Measurements from ENCODE around the gene TMEM205. TPM values are rescaled to one million over a fixed set of nuclear protein-coding genes. Genes with fewer than 3 reads are reported as not detected.
"Not testable (repeated sequence)": the region's sequence is repeated elsewhere in the genome, so short reads cannot be mapped to it uniquely, and the experiment has no call there.

TMEM205 gene
- total RNA-seq, 1 experiment from 2014 or later = 124 TPM

- peak; percentile 65 for DNase-seq (ENCODE audit: low read depth)
Observed at GRCh38 chr19:11373166-11373884, 27.3 kb upstream of the TMEM205 start.

- no peak for DNase-seq (ENCODE audit: low read depth)
Observed at GRCh38 chr19:11370744-11371143, 24.7 kb upstream of the TMEM205 start.

- no peak for DNase-seq (ENCODE audit: low read depth)
Observed at GRCh38 chr19:11367528-11367927, 21.5 kb upstream of the TMEM205 start.

- DNase-seq (ENCODE audit: low read depth) = no peak
Observed at GRCh38 chr19:11365557-11366117, 19.6 kb upstream of the TMEM205 start.

- DNase-seq (ENCODE audit: low read depth) = no peak
Observed at GRCh38 chr19:11364935-11365334, 18.9 kb upstream of the TMEM205 start.

- no peak for DNase-seq (ENCODE audit: low read depth)
Observed at GRCh38 chr19:11364296-11364904, 18.3 kb upstream of the TMEM205 start.

- no peak for DNase-seq (ENCODE audit: low read depth)
Observed at GRCh38 chr19:11363881-11364280, 17.8 kb upstream of the TMEM205 start.

GRCh38 chr19:11361771-11362731 is 16.0 kb upstream of the TMEM205 start:
- DNase-seq (ENCODE audit: low read depth) = no peak

GRCh38 chr19:11361037-11361770 is 15.1 kb upstream of the TMEM205 start:
- DNase-seq (ENCODE audit: low read depth) = no peak

- no peak for DNase-seq (ENCODE audit: low read depth)
Observed at GRCh38 chr19:11359421-11359820, 13.4 kb upstream of the TMEM205 start.

- DNase-seq (ENCODE audit: low read depth) = no peak
Observed at GRCh38 chr19:11356676-11357550, 10.8 kb upstream of the TMEM205 start.

- no peak for DNase-seq (ENCODE audit: low read depth)
Observed at GRCh38 chr19:11356074-11356397, 10.0 kb upstream of the TMEM205 start.

- peak; percentile 91 for DNase-seq (ENCODE audit: low read depth)
Observed at GRCh38 chr19:11355160-11356073, 9.3 kb upstream of the TMEM205 start, which contains the start of gene PLPPR2. Gene PLPPR2 (plus strand): TSS chr19:11355432. CDS start chr19:11357674, 2,242 bp downstream.

GRCh38 chr19:11354102-11354501 is 8.0 kb upstream of the TMEM205 start:
- not testable (repeated sequence) for DNase-seq (ENCODE audit: low read depth)

- DNase-seq (ENCODE audit: low read depth) = no peak
Observed at GRCh38 chr19:11349171-11349570, 3.1 kb upstream of the TMEM205 start.

GRCh38 chr19:11347546-11348039 is 1.5 kb upstream of the TMEM205 start:
- DNase-seq (ENCODE audit: low read depth) = no peak

GRCh38 chr19:11345122-11345803 is 805 bp downstream of the TMEM205 start:
- peak; percentile 43 for DNase-seq (ENCODE audit: low read depth)

- no peak for DNase-seq (ENCODE audit: low read depth)
Observed at GRCh38 chr19:11342429-11342828, 3.6 kb downstream of the TMEM205 start.

All from Daoy (cell line).